Caki2 (cell line): Measurements from ENCODE around the gene UNC13A. TPM values are rescaled to one million over a fixed set of nuclear protein-coding genes. Genes with fewer than 3 reads are reported as not detected.
"Not testable (repeated sequence)": the region's sequence is repeated elsewhere in the genome, so short reads cannot be mapped to it uniquely, and the experiment has no call there.

Experiments used
- DNase-seq: peaks from one replicate; pipeline ENCODE4 v3.0.0-alpha.2; 2015; ENCODE audit warnings: low read depth
- in situ Hi-C: cut with HindIII; loops from 2 replicates; pipeline ENCODE4 v1.10.0; 2016; ENCODE audit warnings: low sequenced_read_pairs, low pct_unique_long_range_greater_than_20kb, mixed read lengths
- total RNA-seq: library from RNA; depleted of rRNA; stranded (reverse); fragments of >200 nt; shearing (Covaris generic); gene quantifications from 2 replicates; pipeline ENCODE4 v1.2.3, GENCODE V29; 2014; ENCODE audit warnings: low replicate concordance; rRNA removed

The UNC13A gene
- total RNA-seq, 1 experiment from 2014 or later = not detected

DNA sequence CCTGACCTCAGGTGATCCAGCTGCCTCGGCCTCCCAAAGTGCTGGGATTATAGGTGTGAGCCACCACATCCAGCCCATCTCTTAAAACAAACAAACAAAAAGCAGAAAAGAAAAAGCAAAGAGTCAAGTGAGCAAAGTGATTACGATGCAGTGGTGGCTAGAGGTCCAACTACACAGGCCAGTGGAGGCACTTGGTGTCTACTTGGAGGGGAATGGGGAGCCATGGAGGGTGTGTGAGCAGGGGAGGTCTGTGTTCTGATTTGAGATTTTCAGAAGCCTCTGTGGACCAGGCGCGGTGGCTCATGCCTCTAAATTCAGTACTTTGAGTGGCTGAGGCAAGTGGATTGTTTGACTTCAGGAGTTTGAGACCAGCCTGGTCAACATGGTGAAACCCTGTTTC lies 126.1 kb downstream of the UNC13A start:
- no peak for DNase-seq
- in situ Hi-C loops = no loop called here

DNA sequence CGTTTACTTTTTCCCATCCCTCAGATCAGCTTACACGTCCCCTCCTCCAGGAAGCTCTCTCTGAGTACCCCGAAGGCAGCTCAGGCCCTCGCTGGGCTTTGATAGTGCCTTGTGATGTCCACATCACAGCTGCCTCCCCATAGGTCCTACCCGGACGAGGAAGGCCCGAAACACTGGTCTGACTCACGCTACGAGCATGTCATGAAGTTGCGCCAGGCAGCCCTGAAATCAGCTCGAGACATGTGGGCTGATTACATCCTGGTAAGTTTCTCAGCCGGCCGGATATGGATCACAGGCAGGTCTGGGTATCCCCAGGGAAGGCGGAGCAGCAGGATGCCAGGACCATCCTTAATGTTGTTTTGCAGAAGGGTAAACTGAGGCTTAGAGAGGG lies 128.0 kb downstream of the UNC13A start:
- in situ Hi-C loops = no loop called here
- DNase-seq = no peak

DNA sequence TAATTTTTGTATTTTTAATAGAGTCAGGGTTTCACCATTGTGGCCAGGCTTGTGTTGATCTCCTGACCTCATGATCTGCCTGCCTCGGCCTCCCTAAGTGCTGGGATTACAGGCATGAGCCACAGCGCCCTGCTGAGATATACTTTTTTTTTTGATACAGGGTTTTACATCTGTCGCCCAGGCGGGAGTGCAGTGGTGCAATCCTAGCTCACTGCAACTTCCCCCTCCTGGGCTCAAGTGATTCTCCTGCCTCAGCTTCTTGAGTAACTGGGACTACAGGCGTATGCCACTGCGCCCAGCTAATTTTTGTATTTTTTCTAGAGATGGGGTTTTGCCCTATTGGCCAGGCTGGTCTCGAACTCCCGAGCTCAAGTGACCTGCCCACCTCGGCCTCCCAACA lies 130.7 kb downstream of the UNC13A start:
- in situ Hi-C loops = no loop called here
- DNase-seq = no peak

DNA sequence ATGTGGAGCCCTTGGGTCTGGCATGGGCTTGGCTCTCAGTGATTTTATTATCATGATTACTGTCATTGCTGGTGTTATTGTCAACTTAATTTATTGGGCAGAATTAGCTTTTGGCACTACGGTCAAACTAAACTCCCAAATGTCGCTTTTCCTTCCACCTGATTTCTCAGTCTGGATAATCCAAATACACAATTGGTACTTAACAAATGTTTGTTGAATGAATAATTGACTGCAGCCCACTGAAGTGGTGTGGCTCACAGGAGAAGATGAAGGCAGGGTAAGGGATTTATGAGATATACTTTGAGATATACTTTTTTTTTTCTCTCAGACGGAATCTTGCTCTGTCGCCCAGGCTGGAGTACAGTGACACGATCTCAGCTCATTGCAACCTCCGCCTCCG lies 131.2 kb downstream of the UNC13A start:
- no peak for DNase-seq
- in situ Hi-C loops = no loop called here

DNA sequence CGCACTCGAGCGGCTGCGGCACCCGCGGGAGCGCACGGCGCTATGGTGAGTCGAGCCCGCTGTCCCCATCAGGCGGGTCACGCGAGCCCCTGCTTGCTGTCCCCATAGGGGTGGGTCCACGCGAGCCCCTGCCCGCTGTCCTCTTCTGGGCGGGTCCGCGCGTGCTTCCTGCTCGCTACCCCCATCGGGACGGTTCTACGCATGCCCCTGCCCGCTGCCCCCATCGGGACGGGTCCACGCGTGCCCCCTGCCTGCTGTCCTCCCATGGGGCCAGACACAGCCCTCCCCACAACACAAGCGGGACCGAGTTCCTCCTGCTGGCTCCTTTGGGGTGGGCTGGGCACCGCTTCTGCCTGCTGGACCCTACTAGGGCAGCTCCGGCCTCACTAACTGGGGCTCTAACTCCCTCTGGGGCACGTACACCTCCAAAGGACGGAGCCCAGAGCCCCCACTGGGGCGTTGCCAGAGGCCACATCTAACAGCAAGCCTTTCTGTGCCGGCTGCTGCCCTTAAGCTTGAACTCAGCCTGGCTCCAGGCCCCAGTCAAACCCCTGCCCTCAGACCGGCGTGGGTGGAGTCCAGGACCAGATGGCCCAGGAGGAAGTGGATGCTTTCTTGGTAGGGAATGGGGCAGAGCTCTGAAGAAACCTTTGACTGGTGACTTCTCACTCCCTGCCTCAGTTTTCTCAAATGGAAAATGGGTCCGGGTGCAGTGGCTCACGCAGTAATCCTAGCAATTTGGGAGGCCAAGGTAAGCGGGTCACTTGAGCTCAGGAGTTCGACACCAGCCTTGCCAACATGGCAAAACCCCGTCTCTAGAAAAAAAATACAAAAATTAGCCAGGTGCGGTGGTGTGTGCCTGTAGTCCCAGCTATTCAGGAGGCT lies 132.0 kb downstream of the UNC13A start:
- peak; percentile 63 for DNase-seq
- in situ Hi-C loops = no loop called here

DNA sequence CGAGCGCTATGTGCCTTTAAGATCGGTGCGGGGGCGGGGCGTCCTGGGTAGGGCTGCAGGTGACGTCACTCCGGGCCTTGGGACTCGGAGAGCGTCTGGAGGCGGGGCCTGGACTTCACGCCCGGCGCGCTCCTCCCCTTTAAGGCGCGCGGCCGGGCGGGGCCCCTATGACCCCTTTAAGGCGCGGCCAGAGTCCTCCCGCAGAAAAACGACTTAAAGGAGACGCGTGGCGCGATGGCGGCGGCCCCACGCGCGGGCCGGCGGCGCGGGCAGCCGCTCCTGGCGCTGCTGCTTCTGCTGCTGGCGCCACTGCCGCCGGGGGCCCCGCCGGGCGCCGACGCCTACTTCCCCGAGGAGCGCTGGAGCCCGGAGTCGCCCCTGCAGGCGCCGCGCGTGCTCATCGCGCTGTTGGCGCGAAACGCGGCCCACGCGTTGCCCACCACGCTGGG lies 132.7 kb downstream of the UNC13A start, which contains the start of gene COLGALT1:
Gene COLGALT1, plus strand, starts transcription at position 170 of the 449 bp plus-strand sequence. Its CDS starts 65 bp downstream, at position 235.
- in situ Hi-C loops = no loop called here
- DNase-seq = peak; percentile 90

DNA sequence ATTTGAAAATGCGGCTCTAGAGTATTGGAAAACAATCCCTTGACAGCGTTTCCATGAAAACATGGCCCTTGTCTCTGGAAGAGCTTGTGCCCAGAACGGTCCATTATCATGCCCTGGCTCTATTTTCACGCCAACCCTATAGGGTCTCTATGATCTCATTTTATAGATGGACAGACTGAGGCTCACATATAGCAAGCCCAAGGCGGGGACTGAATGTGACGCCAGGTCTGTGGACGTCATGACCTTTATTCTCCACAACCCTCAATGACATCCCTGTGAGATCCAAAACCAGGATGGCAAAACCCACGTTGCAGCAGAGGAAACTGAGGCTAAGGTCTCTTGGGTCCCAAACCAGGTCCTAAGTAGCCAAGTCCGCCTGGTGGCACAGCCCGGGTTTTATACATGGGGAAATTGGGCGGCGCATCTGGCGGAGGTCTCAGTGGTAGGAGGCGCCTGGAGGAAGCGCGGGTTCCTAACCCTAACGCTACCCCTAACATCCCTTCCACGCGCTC lies 133.1 kb downstream of the UNC13A start:
- no peak for DNase-seq
- in situ Hi-C loops = no loop called here

DNA sequence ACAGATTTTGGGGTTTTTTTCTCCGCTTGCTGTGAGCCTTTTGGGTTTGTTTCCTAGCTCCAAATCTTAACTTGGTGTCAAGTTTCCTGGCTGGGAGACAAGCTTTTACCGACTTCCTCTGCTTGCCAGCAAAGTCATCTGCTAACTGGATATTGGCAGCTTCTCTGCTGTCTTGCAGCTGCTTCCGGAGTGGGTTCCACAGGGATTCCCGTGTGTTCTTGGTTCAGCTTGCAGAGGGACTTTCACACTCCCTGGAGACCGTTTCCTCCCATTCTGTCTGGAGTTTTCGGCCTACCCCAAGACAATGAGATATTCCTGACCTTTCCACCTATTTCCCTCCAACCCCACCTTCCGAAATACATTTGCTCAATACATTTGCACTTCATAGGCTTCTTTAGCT lies 134.9 kb downstream of the UNC13A start:
- in situ Hi-C loops = no loop called here
- no peak for DNase-seq

DNA sequence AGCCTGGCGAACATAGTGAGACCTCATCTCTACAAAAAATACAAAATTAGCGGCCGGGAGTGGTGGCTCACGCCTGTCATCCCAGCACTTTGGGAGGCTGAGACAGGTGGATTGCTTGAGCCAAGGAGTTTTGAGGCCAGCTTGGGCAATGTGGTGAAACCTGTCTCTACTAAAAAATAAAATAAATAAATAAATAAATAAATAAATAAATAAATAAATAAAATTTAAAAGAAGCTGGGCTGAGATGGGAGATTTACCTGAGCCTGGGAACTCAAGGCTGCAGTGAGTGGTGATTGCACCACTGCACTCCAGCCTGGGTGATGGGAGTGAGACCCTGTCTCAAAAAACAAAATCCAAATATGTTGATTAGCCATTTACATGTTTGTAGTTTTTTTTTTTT lies 135.4 kb downstream of the UNC13A start:
- in situ Hi-C loops, DNase-seq: not testable (repeated sequence)

Other genes starting within 250 kb of the UNC13A start
- not detected in 2 replicates for gene TMEM221, start 239.7 kb downstream of the UNC13A start, total RNA-seq
- not detected in 2 replicates for gene NXNL1, start 227.4 kb downstream of the UNC13A start, total RNA-seq
- gene SLC27A1, start 217.8 kb downstream of the UNC13A start, total RNA-seq = 18.2 and 44.5 TPM in 2 replicates
- 197 and 233 TPM in 2 replicates for gene PGLS, start 176.7 kb downstream of the UNC13A start, total RNA-seq
- 133 and 145 TPM in 2 replicates for gene COLGALT1, start 132.7 kb downstream of the UNC13A start, total RNA-seq
- 46.5 and 56.1 TPM in 2 replicates for gene MAP1S, start 31.1 kb upstream of the UNC13A start, total RNA-seq
- gene FCHO1, start 63.1 kb upstream of the UNC13A start, total RNA-seq = 2.7 and 9.1 TPM in 2 replicates
- 9.8 and 15.8 TPM in 2 replicates for gene B3GNT3, start 106.8 kb upstream of the UNC13A start, total RNA-seq
- gene INSL3, start 133.2 kb upstream of the UNC13A start, total RNA-seq = not detected in 2 replicates
- gene JAK3, start 159.6 kb upstream of the UNC13A start, total RNA-seq = 2.5 and 5.0 TPM in 2 replicates
- gene RPL18A, start 171.6 kb upstream of the UNC13A start, total RNA-seq = 852 and 893 TPM in 2 replicates
- gene SLC5A5, start 183.6 kb upstream of the UNC13A start, total RNA-seq = not detected in 2 replicates
- 204 and 270 TPM in 2 replicates for gene CCDC124, start 244.7 kb upstream of the UNC13A start, total RNA-seq